Stimulated activated CD4-positive, alpha-beta T cell treated with anti-CD3 and anti-CD28 coated beads, Interleukin-4, amount 100 ng/mL, for 48 hours (primary cell): ENCODE measurements around the gene MAT2B.

Source experiments
- DNase-seq, 2 donors: peaks; one replicate each; pipeline ENCODE4 v3.0.0-alpha.2; 2020; ENCODE audit warnings: low read depth in 2 of 2

MAT2B gene

DNA sequence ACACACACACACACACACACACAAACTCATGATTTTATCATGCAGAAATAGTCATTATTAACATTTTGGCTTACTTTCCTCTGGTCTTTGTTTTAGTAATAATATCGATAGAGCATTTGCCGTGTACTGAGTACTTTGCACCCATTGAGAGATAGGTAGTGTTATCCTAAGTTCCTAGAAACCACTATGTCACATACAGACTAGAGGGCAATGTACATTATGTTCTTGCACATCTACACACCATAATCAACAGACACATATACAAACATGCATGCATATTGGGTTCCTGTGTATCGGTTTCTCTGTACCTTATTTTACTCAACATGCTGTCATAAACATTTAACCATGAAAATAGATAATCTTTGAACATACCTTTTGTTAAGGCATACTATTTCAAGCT lies 45.7 kb downstream of the MAT2B start:
- DNase-seq: no peak

DNA sequence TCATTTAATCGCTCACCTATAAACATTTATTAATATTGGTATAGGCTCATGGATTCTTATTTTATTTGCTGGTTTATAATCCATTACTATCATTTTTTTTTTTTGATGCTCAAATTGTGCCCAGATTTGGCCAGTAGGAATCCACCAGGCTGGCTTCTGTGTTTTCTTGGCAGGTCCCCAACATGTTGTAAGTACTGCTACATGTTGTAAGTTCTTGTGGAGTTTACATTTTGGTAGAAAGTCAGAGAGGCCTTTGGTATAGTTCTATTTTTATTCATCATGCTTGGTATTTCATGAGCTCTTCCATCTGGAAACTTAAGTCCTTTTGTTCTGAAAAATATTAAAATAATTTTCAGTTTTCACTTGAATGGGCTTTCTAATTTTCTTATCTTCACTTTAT lies 47.1 kb downstream of the MAT2B start:
- no peak for DNase-seq

DNA sequence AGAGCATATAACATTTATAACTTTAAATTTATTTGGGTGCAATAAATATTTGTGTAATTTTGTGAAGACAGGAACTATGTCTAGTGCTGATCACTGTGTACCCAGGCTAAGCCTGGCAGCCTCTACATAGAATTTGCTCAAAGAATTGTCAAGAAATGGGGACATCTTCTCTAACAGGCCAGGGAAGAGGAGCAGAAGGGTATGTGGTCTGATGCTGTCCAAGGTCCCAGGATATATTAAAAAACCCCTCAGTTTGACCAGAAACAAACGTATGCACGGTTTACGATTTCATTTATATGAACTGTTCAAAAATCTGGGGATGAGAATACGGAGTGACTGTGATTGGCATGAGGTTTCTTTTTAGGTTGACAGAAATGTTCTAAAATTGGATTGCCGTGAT lies 55.9 kb downstream of the MAT2B start:
- DNase-seq: no peak

DNA sequence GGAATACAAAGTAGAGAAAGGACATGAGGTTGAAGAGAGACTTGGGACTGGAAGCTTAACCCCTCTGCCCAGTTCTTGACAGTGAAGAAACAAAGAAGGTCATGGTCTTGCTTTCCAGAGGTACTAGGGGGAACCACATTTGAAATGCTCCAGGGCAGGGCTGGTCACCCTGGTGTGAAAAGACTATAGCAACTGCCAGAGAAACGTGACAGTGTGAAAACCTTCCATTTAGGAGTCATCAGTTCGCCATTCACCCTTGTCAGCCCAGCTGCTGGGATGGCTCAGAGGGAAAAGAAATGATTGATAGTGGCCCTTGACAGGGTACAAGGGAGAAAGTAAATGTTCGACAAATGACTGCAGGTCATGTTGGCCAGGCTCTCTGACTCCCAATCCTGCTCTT lies 56.7 kb downstream of the MAT2B start:
- DNase-seq: no peak

DNA sequence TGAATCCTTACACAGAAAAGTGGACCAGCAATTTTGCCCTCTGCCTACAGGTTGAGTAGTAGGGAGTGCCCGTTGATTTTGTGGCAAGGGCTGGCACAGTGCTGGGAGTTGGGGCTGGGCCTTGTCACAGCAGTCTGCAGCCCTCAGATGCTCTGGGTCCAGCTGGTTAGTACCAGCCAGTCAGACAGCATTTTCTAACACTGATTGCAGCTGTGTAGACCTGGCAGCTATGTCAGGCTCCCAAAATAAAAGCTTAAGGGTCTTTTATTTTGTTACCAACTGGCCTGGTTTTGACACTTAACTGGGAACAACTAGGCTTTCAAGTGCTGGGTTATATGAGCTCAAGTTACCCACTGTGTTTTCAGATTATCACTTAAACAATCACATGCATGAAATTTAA lies 57.7 kb downstream of the MAT2B start:
- DNase-seq: no peak

DNA sequence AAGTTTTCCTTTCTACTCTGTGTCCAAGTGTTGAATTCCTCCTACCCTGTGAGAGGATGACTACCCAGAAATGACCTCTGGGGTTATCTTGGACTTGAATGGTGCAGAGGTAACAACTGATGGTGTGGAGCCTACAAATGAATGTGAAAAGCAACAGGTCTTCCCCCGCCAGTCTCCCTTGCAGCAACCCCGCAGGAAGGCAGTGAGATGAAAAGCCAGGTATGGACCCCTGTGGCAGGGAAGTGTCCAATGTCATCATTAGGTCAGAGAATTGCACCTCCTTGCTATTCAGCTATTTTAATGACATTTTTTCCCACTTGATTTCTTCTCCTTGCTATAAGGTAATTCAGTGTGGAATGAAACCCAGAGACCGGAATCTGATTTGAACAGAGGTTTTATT lies 58.5 kb downstream of the MAT2B start:
- no peak for DNase-seq

DNA sequence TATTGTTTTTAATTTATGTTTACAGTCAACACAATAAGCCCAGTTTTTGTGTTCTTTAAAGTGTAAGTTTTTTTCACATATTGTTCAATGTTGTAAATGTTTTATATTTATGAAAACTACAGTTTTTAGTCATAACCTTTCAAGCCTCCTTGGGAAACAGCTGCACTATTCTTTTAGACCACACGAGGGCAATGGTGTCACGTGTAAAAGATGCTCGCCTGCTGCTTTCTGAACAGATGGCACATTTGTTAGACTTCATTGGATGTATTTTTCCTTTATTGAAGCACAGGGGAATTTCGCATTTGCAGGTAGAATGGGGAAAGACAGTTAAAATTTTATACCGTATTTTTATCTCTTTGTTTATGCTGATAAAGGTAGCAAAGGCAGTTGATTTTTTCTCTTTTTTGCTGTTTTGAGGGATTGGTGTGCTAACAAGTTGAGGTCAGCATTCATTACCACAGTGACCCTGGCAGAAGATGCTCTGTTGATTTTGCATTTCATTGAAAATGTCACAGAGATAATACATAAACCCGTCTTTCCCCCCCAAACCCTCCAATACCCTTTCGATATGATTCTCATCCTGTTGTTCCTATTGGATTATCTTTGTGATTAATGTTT lies 59.0 kb downstream of the MAT2B start:
- DNase-seq: peak; percentile 48 to 61

DNA sequence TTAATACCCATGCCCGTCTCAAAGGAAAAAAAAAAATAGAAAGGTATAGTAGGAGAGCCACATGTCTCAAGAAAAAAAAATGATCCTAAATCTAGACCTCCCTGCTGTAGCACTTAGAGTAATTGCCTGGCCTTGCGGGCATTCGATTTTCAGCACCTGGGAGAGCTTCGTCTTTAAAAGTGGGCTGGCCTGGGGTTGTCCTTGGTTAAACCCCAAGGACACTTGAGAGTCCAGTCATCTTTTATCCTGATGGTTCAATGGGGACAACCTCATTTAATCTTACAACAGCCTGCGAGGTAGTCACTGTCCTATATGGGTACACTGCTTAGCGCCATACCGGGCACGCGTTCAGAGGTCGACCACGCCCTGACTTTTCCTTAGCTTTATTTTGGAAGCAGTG lies 60.1 kb downstream of the MAT2B start:
- DNase-seq: no peak

DNA sequence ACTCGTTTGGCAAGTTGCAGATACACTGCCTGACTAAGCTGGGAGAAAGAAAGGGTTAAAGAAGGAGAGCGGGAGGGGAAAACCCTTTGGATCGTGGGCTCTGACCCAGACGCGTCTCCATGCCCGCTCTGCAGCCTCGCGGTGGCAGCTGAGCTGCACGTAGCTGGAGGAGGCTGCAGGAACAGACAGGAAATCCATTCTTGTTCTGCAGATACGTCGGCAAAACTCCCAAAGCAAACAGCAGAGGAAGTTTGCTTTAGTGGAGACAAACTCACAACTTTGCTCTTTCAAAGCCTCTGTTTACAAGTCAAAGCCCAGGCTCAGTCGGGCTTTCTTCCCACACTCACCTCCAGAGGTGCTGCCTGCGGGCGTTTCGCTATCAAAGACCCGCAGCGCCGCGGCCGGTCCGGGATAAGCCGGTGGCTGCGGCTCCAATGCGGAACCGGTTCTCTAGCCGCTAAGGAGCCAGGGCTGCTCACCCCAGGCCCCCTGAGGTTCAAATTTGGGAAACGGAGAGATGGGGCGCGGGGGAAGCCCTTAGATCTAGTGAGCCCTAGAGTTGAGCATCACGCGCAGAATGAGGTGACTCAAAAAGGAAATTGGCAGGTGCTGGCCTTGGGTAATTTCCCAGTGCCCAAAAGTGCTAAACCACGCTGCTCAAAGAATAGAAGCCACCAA lies 60.7 kb downstream of the MAT2B start:
- peak in 1 of 2 donors; percentile 1 for DNase-seq

DNA sequence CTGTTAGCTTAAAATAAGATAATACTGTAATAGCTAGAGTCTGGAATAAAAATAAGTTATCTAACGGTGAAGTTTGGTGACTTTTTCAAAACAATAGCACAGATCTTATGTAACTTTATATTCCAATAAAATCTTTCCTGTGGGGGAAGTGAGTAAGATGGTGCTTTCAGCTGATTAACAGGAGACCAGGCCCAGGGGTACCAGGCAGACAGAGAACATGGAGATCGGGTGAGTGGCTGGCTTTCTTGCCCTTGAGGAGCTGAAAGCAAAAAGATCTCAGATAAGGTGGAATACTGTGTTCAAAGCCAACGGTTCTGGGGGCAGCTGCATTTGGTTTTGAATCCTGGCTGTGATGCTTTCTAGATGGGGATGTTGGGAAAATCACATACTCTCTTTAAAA lies 61.3 kb downstream of the MAT2B start:
- no peak for DNase-seq

DNA sequence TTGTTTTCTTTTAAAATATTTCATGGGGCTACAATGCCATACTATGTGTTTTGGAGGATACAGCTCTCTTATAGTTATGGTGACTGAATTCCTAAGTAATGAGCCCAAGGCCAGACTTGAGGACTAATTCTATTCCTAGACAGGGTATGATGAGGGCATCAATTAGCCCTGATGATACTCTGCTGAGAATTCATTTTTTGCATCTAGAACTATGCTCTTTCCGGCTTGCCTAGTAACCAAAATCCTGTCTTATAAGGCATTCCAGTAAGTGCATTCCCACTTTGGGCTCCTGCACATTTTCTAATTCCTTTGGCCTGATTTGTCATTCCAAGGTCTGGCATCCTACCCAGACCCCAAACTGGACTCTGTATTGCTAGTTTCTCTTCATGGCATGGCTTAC lies 62.4 kb downstream of the MAT2B start:
- no peak for DNase-seq
